NK-92 treated with Interleukin-12 subunit alpha and Interleukin-12 subunit beta, amount 100 ng/mL, for 24 hours (cell line): Measurements from ENCODE around the gene CMTM6.
"Not testable (repeated sequence)": the region's sequence is repeated elsewhere in the genome, so short reads cannot be mapped to it uniquely, and the experiment has no call there.

Source experiments
- DNase-seq: peaks from one replicate; lab custom pipeline; 2025; lab: John Stamatoyannopoulos, UW

The CMTM6 gene

GRCh38 chr3:32499585-32499984 lies 3.1 kb downstream of the CMTM6 start:
- no peak for DNase-seq

DNA sequence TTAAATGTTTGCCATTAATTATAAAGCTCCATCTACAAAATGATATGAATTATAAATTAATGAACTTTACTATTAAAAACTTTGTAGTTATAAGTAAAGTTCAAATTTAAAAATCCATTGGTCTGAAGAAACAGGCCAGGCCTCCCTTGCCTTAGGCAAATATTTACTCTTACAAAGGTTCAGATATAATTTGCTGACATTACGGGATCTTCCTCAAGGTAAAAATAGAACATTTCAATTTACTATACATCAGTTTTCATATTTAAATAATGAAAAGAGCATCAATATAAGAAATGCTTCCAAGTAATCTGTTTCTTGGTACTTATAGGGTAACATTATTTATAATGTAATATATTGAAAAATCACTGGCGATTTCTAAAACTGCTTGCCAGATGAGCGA lies 3.7 kb downstream of the CMTM6 start:
- DNase-seq: no peak

DNA sequence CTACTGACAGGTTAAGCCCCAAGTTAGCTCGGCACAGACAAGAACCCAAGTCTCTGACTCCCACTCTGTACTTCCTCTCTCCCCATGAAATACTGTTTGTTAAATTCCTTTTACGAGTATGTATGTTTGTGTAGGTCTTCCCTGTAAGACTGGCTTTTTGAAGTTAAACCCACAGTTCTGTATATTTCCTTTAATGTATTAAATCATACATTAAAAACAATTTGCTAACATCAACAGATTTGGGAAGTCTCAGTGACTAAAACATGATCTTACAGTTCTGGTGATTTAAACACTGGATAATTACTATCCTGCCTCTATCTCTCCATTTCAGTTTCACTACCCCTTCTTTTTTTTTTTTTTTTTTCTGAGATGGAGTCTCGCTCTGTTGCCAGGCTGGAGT lies 4.4 kb downstream of the CMTM6 start:
- DNase-seq: no peak

DNA sequence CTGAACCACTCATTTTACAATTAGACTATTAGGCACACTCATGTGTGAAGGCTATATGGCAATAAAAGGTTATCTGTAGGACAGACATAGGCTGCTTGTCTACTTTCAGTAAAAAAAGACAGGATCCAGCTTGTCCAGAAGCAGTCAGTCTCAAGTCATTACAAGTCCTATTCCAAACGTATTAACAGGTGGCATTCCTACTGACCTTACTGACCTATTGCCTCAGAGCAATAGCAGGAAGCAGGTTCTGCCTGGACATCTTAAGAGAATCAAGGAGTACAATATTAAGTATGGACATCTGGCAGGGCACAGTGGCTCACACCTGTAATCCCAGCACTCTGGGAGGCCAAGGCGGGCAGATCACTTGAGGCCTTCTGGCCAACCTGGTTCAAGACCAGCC lies 7.0 kb downstream of the CMTM6 start:
- no peak for DNase-seq

DNA sequence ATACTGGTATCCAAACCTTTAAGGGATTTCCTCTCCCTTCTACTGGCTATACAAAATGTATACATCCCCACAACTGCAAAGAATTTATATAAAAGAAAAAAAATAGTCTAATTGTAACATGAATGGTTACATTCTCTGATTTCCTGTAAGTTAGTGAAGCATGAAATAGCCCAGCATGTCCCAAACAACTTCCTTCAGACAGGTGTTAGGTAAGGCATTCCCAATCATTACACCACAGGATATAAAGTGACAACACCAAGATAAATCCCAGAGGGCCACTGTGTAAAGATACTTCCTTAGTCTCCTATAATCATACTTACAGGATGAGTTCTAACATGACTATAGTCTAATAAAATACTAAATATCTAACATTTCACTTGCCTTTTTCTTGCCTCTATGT lies 7.6 kb downstream of the CMTM6 start:
- no peak for DNase-seq

DNA sequence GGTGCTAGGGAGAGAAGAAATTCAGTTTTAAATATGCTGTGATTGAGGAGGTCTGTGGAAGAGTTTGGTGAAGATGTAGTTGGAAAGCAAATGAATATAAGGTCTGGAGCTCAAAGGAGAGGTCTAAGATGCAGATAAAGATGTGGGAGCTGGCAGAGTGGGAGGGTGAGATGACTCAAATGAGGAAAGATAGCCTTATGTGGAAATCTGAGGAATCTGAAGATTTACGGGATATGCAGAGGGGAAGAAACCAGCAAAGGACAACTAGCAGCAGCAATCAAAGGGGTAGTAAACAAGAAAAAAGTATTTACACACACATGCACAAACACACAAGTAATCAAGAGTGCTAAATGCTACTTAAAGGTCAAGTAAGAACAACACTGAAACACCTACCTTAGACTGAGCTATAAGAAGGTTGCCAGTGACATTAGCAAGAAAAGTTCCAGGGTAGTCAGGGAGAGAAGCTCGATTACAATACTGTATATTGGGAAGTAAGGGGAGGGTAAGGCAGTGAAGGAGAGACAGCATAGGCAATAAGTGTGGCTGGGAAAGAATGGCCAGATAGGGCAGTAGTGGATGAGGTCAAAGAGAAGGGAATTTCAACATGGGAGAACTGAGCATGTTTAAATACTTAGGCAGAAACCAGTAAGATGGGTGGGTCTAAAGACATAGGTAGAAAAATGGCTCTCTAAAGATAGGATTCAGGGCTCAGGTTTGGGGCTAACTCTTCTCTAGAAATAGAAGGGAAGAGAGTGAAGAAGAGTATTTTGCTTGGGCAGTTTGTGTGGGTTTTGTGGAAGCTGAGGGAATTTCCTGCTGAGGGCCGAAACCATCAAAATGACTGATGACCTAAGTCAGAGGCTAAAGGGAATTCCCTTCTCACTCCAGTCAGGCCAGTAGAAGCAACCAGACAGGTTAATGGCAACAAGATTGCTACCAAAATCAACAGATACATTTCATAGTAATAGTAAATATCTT lies 8.9 kb downstream of the CMTM6 start:
- no peak for DNase-seq

DNA sequence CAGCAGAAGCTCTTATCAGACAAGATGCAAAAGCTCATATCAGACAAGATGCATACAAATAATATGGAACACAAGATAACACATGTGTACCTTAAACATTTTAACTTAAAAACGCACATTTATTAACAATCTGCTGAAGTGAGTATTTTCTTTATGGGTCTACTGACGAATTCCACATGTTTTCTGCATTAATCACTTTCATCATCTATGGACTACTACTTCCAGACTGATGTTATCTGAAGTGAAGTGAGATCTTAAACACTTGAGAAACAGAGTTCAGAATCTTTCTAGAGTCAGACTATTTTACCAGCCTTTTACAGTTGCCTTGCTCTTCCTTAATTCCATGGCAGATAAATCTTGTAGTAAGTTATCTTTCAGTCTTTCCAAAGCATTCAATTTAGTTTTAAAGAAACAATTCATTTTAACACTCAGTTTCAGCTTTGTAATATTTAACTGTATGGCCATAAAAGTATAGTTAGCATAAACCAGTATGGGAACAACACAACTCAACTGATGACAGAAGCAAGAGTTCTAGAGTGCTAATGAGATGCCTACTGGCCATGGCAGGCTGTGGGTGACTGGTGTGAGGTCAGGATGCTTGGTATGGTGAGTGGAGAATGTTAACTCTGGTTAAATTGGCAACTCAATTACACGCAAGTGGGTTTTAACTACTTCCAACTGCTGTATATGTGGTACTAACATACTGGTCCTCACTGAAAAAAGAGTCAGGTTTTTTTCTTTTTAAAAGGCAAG lies 9.8 kb downstream of the CMTM6 start:
- no peak for DNase-seq

- DNase-seq: no peak
Observed at GRCh38 chr3:32488474-32489008, 14.1 kb downstream of the CMTM6 start.

- no peak for DNase-seq
Observed at GRCh38 chr3:32487781-32488473, 14.7 kb downstream of the CMTM6 start.

DNA sequence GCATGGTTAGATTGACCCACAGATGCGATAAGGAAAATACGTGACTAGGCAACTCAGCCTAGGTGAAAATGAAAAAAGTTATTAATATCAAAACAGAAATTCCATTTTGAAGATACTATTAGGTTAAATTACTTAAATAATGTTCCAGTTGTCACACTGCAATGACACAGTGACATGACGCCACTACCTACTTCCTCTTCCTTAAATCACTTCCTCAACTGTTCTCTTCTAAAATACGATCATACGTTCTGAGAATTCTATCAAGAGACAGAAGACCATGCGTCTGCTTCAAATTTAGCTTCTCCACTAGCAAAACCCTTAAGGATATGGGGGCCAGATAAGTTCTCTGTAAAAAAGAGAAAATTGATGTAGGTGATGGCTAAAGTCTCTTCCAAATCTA lies 18.2 kb downstream of the CMTM6 start:
- no peak for DNase-seq

- DNase-seq: no peak
Observed at GRCh38 chr3:32483772-32484171, 18.9 kb downstream of the CMTM6 start.

GRCh38 chr3:32482693-32483092 lies 20.0 kb downstream of the CMTM6 start:
- no peak for DNase-seq

GRCh38 chr3:32481791-32482631 lies 20.6 kb downstream of the CMTM6 start:
- no peak for DNase-seq

DNA sequence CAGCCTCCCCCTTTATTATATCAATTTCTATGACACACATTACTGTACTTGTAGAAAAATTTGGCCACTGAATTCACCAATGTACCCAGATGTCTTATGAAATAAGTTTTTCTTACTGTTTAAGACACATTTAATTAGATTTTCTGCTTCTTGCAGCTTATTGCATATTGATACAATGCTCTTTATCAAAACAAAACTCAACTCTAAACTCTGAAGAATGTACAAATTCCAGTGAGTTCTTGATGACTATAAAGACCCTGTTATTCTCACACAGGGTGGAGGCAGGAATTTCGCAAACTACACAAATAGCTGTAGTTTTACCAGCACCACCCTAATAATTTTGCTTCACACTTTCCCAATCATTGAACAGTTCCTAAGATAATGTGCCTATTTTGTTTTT lies 22.0 kb downstream of the CMTM6 start:
- DNase-seq: no peak

DNA sequence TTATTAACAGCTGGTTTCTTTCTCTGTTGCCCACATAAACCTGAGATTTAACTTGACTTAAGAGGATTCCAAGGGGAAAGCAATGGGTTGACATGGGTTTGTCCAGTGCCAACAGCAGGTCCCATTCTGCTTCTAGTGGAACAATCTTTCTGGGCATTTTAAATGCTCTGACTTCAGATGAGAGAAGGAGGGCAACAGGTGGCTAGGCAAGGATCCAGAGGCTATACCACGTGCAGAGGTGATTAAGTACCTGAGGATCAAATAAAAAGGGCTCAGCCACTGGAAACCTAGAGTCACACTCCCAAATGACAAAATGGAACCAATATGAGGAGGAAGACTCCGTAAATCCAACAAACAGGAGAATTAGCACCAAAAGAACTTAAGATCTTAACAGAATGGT lies 28.5 kb downstream of the CMTM6 start:
- no peak for DNase-seq

GRCh38 chr3:32472151-32472550 lies 30.5 kb downstream of the CMTM6 start:
- DNase-seq: not testable (repeated sequence)

GRCh38 chr3:32471246-32471645 lies 31.4 kb downstream of the CMTM6 start:
- DNase-seq: no peak

DNA sequence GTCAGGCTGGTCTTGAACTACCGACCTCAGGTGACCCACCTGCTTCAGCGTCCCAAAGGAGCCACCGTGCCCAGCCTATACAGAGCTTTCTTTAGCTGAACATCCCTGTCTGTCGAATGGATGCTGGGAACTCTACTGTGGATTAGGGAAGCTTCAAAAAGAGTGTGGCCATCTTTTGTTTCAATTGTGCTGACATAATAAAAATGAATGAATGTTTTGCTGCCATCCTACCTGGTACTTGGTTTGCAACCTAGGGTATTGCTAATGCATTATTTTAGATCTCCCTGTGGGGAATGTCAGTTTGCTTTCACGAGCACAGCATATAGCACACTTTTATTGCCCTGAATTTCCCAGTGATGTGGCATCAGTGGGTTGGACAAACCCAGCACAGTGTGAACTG lies 32.3 kb downstream of the CMTM6 start:
- no peak for DNase-seq

DNA sequence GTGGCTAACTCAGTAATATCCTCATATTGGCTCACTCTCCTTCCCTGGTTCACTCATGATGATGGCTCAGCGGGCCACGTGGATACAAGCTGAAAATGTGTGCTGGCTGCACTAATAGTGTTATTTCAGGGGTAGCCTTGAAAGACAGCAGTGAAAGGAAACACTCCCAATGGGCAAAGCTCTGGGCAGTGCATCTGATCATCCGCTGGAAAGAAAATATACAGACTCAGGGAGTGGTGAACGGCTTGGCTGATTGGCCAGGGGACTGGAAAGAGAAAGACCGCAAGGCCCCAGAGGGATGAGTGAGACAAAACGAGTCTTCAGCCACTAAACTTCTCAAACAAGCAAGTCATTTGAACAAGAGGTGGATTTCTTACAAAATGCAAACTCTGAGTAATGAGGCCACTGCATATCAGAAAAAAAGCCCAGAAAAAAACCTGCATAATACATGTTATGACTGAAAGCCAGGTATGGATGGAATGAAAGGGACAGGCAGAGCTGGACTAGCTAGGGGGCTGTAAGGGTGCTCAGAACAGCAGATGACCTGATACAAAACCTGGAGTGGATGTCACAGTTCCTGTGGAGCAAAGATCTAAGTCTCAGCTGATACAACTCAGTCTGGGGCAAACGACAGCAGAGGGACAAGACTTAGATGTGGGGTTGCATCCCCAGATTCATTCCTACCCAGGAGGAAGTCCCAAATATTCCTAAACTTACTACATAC lies 33.3 kb downstream of the CMTM6 start:
- no peak for DNase-seq

DNA sequence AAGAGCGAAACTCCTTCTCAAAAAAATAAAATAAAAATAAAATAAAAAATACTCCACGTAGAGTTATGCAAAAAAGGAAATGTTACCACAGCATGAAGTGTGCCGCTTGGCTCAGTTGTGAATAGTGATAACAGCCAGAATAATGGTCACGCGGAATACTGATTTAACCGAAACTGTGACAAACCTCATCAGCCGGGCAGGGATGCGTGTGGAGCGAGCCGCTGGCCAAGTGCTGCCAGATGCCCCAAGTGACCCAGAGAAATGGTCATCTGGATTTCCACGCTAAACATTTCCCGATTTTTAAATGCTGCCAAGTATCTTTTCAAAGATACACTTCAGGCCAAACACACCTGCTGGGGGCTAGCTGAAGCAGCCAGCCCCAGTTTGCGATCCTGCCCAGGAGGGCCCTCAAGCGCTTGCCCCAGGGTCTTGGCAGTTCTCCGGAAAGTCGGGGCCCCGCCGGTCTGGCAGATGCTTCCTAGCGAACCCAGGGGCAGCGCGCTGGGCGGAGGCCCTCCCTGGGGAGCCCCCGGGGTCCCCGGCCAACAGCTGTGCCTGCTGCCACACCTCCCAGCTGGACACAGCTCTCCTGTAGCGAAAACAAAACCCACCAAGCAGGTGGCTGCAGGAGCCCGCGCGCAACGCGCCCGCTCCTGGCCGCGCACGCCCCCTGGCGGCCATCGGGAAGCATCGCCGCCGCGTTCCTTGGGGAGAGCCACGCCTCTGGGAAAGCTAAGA lies 35.1 kb downstream of the CMTM6 start:
- no peak for DNase-seq
